Germinal center (tissue), 1 donor: ENCODE measurements around the gene KLC1.
A peak's percentile ranks its signal among the peaks of the same experiment; 100 is the strongest.
"Not testable (repeated sequence)": the region's sequence is repeated elsewhere in the genome, so short reads cannot be mapped to it uniquely, and the experiment has no call there.

ENCODE experiments used
- DNase-seq: peaks from one replicate; pipeline ENCODE4 v3.0.0; 2012; ENCODE audit warnings: mixed read lengths, low spot score

Gene KLC1

GRCh38 chr14:103625356-103626095 lies 3.5 kb upstream of the KLC1 start:
- peak; percentile 35 for DNase-seq

- no peak for DNase-seq
Measured at GRCh38 chr14:103626146-103626850, 2.7 kb upstream of the KLC1 start.

- no peak for DNase-seq
Measured at GRCh38 chr14:103627073-103628025, 1.7 kb upstream of the KLC1 start.

GRCh38 chr14:103628221-103628683 lies 759 bp upstream of the KLC1 start:
- no peak for DNase-seq

- peak; percentile 63 for DNase-seq
Measured at GRCh38 chr14:103629503-103630121, 601 bp downstream of the KLC1 start.

- no peak for DNase-seq
Measured at GRCh38 chr14:103630364-103631108, 1.5 kb downstream of the KLC1 start.

- no peak for DNase-seq
Measured at GRCh38 chr14:103633391-103633790, 4.4 kb downstream of the KLC1 start.

- no peak for DNase-seq
Measured at GRCh38 chr14:103634156-103634555, 5.1 kb downstream of the KLC1 start.

- DNase-seq: no peak
Measured at GRCh38 chr14:103638594-103638993, 9.6 kb downstream of the KLC1 start.

- DNase-seq: no peak
Measured at GRCh38 chr14:103641161-103641560, 12.2 kb downstream of the KLC1 start.

GRCh38 chr14:103646189-103646588 lies 17.2 kb downstream of the KLC1 start:
- DNase-seq: no peak

- no peak for DNase-seq
Measured at GRCh38 chr14:103649001-103649400, 20.0 kb downstream of the KLC1 start.

GRCh38 chr14:103650213-103650612 lies 21.2 kb downstream of the KLC1 start:
- DNase-seq: no peak

- DNase-seq: no peak
Measured at GRCh38 chr14:103651585-103651984, 22.6 kb downstream of the KLC1 start.

- no peak for DNase-seq
Measured at GRCh38 chr14:103652806-103653205, 23.8 kb downstream of the KLC1 start.

GRCh38 chr14:103653336-103653735 lies 24.3 kb downstream of the KLC1 start:
- not testable (repeated sequence) for DNase-seq

- DNase-seq: no peak
Measured at GRCh38 chr14:103653805-103654204, 24.8 kb downstream of the KLC1 start.

- DNase-seq: no peak
Measured at GRCh38 chr14:103654619-103655018, 25.6 kb downstream of the KLC1 start.

GRCh38 chr14:103656031-103656755 lies 27.2 kb downstream of the KLC1 start:
- no peak for DNase-seq

GRCh38 chr14:103656756-103657133 lies 27.7 kb downstream of the KLC1 start:
- DNase-seq: no peak
